HPDE6-E6E7 (cell line): ENCODE results near the gene TMEM150B.

Experiments
- DNase-seq: peaks from one replicate; pipeline ENCODE4 v3.0.0; 2011; ENCODE audit warnings: missing footprints; ENCODE audit errors: extremely low spot score

TMEM150B gene

GRCh38 chr19:55305983-55306562 lies 19.1 kb downstream of the TMEM150B start:
- DNase-seq, result no peak

GRCh38 chr19:55305491-55305890 lies 19.6 kb downstream of the TMEM150B start:
- no peak for DNase-seq

GRCh38 chr19:55304980-55305379 lies 20.2 kb downstream of the TMEM150B start:
- DNase-seq, result no peak

GRCh38 chr19:55304279-55304978 lies 20.7 kb downstream of the TMEM150B start:
- DNase-seq, result no peak

GRCh38 chr19:55303477-55303876 lies 21.7 kb downstream of the TMEM150B start:
- no peak for DNase-seq

- DNase-seq, result no peak
These were observed 22.8 kb downstream of the TMEM150B start for GRCh38 chr19:55302318-55302703.

- DNase-seq, result peak; percentile 99
These were observed 23.5 kb downstream of the TMEM150B start for GRCh38 chr19:55301459-55302317.

GRCh38 chr19:55300886-55301458 lies 24.2 kb downstream of the TMEM150B start:
- no peak for DNase-seq

GRCh38 chr19:55299991-55300390 lies 25.1 kb downstream of the TMEM150B start:
- no peak for DNase-seq

GRCh38 chr19:55297267-55297666 lies 27.9 kb downstream of the TMEM150B start:
- no peak for DNase-seq

- no peak for DNase-seq
These were observed 35.9 kb downstream of the TMEM150B start for GRCh38 chr19:55289117-55289796.

- DNase-seq, result no peak
These were observed 37.6 kb downstream of the TMEM150B start for GRCh38 chr19:55287361-55288079.

- no peak for DNase-seq
These were observed 39.8 kb downstream of the TMEM150B start for GRCh38 chr19:55285229-55285890.

- no peak for DNase-seq
These were observed 40.6 kb downstream of the TMEM150B start for GRCh38 chr19:55284405-55285058.

- DNase-seq, result no peak
These were observed 41.4 kb downstream of the TMEM150B start, which contains the start of gene BRSK1 for GRCh38 chr19:55283548-55284377. Gene BRSK1, plus strand, starts transcription at chr19:55283997. Its CDS starts 446 bp downstream, at chr19:55284443.

- DNase-seq, result peak; percentile 95
These were observed 45.1 kb downstream of the TMEM150B start, which contains the start of gene HSPBP1 for GRCh38 chr19:55279770-55280643. Gene HSPBP1, minus strand, starts transcription at chr19:55280110. Its CDS starts 502 bp downstream, at chr19:55279608.

- no peak for DNase-seq
These were observed 45.8 kb downstream of the TMEM150B start for GRCh38 chr19:55279340-55279739.
